HFFc6 (cell line): ENCODE data around the gene VEZF1. TPM values are rescaled to one million over a fixed set of nuclear protein-coding genes. Genes with fewer than 3 reads are reported as not detected.
"Not testable (repeated sequence)": the region's sequence is repeated elsewhere in the genome, so short reads cannot be mapped to it uniquely, and the experiment has no call there.

Source experiments
- DNase-seq: peaks from one replicate; pipeline ENCODE4 v3.0.0-alpha.2; 2018
- H3K27ac Mint-ChIP-seq: 2 replicates; pipeline ENCODE4 v1.8.0; 2020; ENCODE audit warnings: mild to moderate bottlenecking, mixed read lengths
- H3K27me3 Mint-ChIP-seq: 2 replicates; pipeline ENCODE4 v1.8.0; 2021; ENCODE audit warnings: mild to moderate bottlenecking, moderate library complexity, mixed read lengths; ENCODE audit not compliant: insufficient read depth
- H3K36me3 Mint-ChIP-seq: 2 replicates; pipeline ENCODE4 v1.8.0; 2021; ENCODE audit warnings: low read depth, mixed read lengths
- H3K4me1 Mint-ChIP-seq: 2 replicates; pipeline ENCODE4 v1.8.0; 2020; ENCODE audit warnings: low read depth, mixed read lengths
- H3K4me3 Mint-ChIP-seq: 2 replicates; pipeline ENCODE4 v1.8.0; 2020; ENCODE audit warnings: mild to moderate bottlenecking, moderate library complexity, mixed read lengths
- H3K9me3 Mint-ChIP-seq: 2 replicates; pipeline ENCODE4 v1.8.0; 2020; ENCODE audit warnings: mild to moderate bottlenecking, mixed read lengths
- total RNA-seq, 6 experiments: library from RNA; stranded (reverse); fragmentation: NEBNext Ultra II Directional; extraction: Animal tissue kit (Norgen Biotek cat#: 25700); gene quantifications; 2 replicates in 1 of 6; 3 replicates in 5 of 6; pipeline ENCODE4 v1.2.3, GENCODE V29; 2021
- TF ChIP-seq, protein P1 (sequence below): fragments of 200-600 bp; sonication (generic); IDR thresholded peaks from 2 replicates; pipeline ENCODE4 v1.5.0; 2021; ENCODE audit warnings: antibody characterized with exemption, mild to moderate bottlenecking

The VEZF1 gene
- total RNA-seq, 6 experiments from 2014 or later, result 41.7 to 56.5 (median 51.8) TPM

DNA sequence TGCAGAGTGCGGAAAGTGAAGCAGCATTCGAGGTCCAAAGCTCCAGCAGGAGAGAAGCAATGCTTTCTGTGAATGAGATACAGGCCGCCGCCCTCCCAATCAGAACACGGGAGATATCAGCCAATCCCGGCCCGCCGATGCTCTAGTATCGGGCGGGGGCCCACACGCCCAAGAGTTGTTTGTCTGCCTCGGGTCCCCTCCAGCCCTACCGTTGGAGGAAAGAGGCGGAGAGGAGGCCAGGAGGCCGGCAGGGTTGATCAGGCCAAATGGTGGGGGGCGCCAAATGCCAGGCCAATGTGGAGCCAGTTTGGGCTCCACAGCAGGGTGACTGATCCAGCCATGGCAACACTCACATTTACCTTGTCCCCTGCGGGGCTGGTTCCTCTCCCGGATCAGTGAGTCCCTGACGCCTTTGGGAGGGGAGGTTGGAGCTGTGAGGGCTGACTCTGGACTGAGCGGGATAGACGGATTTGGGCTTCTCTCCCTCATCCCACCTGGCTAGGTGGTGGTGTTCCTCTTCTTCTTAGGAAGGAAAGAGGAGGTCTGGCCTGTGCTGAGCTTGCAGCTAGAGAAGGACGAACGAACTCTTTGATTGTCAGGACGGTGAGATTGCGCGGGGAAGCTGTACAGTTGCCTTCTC is 22.4 kb downstream of the VEZF1 start:
- Mint-ChIP-seq H3K36me3 (no peaks in the 10 kb centered on the region), H3K27ac (no peak overlapping the region), H3K4me1 (peaks cover 9% of the 10 kb centered on the region), H3K9me3 (no peaks in the 10 kb centered on the region), H3K27me3 (peaks cover 10% of the 10 kb centered on the region), H3K4me3 (no peak overlapping the region)
- no peak for DNase-seq
- TF ChIP-seq, protein P1, sequence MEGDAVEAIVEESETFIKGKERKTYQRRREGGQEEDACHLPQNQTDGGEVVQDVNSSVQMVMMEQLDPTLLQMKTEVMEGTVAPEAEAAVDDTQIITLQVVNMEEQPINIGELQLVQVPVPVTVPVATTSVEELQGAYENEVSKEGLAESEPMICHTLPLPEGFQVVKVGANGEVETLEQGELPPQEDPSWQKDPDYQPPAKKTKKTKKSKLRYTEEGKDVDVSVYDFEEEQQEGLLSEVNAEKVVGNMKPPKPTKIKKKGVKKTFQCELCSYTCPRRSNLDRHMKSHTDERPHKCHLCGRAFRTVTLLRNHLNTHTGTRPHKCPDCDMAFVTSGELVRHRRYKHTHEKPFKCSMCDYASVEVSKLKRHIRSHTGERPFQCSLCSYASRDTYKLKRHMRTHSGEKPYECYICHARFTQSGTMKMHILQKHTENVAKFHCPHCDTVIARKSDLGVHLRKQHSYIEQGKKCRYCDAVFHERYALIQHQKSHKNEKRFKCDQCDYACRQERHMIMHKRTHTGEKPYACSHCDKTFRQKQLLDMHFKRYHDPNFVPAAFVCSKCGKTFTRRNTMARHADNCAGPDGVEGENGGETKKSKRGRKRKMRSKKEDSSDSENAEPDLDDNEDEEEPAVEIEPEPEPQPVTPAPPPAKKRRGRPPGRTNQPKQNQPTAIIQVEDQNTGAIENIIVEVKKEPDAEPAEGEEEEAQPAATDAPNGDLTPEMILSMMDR, result no peak

DNA sequence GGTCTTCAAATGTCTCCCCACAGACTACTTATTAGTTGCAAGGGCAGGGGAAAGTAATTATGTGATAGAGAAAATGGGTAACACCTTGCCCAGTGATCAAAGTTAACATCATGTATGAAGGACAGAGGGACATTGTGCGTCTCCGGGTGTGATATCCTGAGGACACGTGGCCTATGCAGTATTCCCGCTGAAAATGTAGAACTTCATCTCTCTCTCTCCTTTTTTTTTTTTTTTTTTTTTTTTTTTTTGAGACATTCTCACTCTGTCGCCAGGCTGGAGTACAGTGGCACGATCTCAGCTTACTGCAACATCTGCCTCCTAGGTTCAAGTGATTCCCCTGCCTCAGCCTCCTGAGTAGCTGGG is 24.9 kb downstream of the VEZF1 start:
- Mint-ChIP-seq H3K27ac (no peak overlapping the region), H3K4me1 (no peaks in the 10 kb centered on the region), H3K27me3 (peaks cover 10% of the 10 kb centered on the region), H3K36me3 (no peaks in the 10 kb centered on the region), H3K4me3 (no peak overlapping the region), H3K9me3 (no peaks in the 10 kb centered on the region)
- TF ChIP-seq, protein P1, result no peak
- no peak for DNase-seq

DNA sequence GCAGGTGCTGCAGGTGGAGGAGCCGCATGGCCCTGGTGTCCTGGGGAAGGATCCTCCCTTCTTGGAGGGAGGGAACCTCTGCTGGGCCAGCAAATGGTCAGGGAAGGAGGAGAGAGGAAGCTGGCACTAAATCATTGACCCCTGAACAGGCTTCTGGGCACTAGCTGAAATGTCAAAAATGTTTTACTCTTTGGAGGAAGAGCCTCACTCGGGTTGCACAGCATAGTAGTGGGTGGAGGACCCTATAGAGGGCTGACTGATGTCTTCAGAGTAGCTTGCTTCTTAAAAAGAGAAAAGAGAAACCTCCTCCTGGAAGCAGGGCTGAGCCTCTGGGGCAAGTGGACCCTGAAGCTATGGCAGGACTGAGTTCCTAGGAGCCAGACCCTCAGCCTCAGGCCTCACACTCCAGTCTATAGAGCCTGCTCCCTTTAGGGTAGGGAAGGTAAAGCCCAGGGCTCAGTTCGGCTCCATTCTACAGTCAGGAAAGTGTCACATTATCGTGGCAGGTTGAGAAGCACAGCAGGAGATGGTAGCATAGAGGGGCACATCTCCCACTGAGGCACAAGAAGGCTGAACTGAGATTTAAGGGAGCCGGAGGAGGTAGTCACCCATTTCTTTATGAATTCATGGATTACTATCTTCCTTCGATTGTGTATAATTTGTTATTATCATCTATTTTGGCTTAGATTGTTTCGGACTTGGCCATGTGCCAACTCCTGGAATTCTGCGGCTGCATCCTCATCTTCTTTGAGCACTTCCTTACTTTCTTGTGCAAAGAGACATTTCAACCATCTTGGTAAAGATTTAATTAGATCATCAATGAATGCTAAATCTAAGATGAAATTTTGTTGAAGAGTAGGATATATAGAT is 25.5 kb downstream of the VEZF1 start:
- H3K9me3 Mint-ChIP-seq, result no peaks in the 10 kb centered on the region
- H3K4me3 Mint-ChIP-seq, result no peak overlapping the region
- H3K27ac Mint-ChIP-seq, result no peak overlapping the region
- peaks cover 8% of the 10 kb centered on the region for H3K27me3 Mint-ChIP-seq
- H3K36me3 Mint-ChIP-seq, result no peaks in the 10 kb centered on the region
- TF ChIP-seq, protein P1, result no peak
- DNase-seq, result no peak
- H3K4me1 Mint-ChIP-seq, result no peaks in the 10 kb centered on the region

DNA sequence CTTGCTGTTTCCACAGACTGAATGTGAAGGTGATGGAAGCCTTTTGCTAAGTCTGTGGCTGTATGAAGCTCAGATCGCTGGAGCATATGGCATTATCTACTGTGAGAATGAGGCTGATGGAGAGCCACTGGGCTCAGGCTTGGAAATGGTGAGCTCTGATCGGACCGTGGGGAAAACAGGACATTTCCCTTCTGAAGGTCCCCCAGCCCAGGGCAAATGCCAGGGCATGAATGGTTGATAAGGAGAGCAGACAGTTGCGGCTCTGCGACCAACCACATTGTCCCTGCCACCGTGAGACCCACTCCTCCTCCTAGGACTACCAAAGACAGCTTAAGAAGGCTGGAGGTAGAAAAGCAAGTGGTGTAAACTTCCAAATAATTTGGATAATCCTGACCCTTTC is 28.1 kb downstream of the VEZF1 start:
- Mint-ChIP-seq H3K27ac (no peak overlapping the region), H3K4me1 (peaks cover 11% of the 10 kb centered on the region; the same call in 1 of the 2 replicates), H3K27me3 (peaks cover 10% of the 10 kb centered on the region), H3K9me3 (no peaks in the 10 kb centered on the region), H3K36me3 (no peaks in the 10 kb centered on the region), H3K4me3 (no peak overlapping the region)
- TF ChIP-seq, protein P1, result no peak
- no peak for DNase-seq

DNA sequence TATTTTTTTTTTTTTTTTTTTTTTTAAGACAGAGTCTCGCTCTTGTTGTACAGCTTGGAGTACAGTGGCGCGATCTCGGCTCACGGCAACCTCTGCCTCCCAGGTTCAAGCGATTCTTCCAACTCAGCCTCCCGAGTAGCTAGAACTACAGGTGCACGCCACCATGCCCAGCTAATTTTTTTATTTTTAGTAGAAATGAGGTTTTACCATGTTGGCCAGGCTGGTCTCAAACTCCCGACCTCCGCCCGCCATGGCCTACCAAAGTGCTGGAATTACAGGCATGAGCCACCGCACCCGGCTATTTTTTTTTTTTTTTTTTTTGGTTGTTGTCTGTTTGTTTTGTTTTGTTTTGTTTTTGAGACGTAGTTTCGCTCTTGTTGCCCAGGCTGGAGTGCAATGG is 29.7 kb downstream of the VEZF1 start:
- H3K27ac Mint-ChIP-seq, H3K9me3 Mint-ChIP-seq, H3K27me3 Mint-ChIP-seq, DNase-seq, H3K36me3 Mint-ChIP-seq, H3K4me3 Mint-ChIP-seq: not testable (repeated sequence)
- peaks cover 22% of the 10 kb centered on the region for H3K4me1 Mint-ChIP-seq

DNA sequence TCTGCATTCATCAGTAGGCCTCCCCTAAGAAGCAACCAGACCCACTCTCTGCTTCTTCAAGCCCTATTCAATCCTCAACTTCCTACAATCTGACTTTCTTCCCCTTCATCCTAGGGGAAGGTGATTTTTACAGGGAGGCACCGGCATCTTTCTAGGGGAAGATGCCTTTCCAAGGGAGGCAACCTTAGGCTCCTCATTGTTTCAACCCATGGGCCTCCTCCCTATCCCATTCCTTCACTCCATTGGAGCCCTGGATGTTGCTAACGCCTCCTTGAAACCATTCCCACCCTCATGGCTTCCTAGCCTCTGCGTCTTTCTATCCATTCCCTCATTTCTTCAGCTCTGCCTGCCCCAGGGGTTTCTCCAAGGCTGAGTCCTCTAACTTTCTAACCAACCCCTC is 30.2 kb downstream of the VEZF1 start:
- peaks cover 8% of the 10 kb centered on the region for H3K27me3 Mint-ChIP-seq
- H3K4me1 Mint-ChIP-seq, result peaks cover 27% of the 10 kb centered on the region
- no peaks in the 10 kb centered on the region for H3K36me3 Mint-ChIP-seq
- TF ChIP-seq, protein P1, result no peak
- H3K27ac Mint-ChIP-seq, result no peak overlapping the region
- DNase-seq, result no peak
- H3K9me3 Mint-ChIP-seq, result no peaks in the 10 kb centered on the region
- no peak overlapping the region for H3K4me3 Mint-ChIP-seq
